Smooth muscle cell (in vitro differentiated cells): ENCODE measurements around the gene ACP1. TPM values are rescaled to one million over a fixed set of nuclear protein-coding genes. Genes with fewer than 3 reads are reported as not detected.

Source experiments
- DNase-seq: peaks from one replicate; lab custom pipeline; 2025; ENCODE audit not compliant: unreplicated experiment; lab: John Stamatoyannopoulos, UW
- H2AFZ ChIP-seq: fragments of 200-600 bp; sonication (generic); 2 replicates; pipeline ENCODE4 v1.6.0; 2016; ENCODE audit warnings: antibody characterized with exemption, low read depth, mild to moderate bottlenecking
- H3F3A ChIP-seq: fragments of 200-600 bp; sonication (generic); 2 replicates; pipeline ENCODE4 v1.6.0; 2017; ENCODE audit warnings: antibody characterized with exemption, low read depth
- H3K27ac ChIP-seq: fragments of 200-600 bp; sonication (generic); 2 replicates; pipeline ENCODE4 v1.5.1; 2016; ENCODE audit warnings: low read depth, mild to moderate bottlenecking
- H3K27me3 ChIP-seq: fragments of 200-600 bp; sonication (generic); 2 replicates; pipeline ENCODE4 v1.6.1; 2016; ENCODE audit warnings: low read depth, mild to moderate bottlenecking
- H3K36me3 ChIP-seq: fragments of 200-600 bp; sonication (generic); 2 replicates; pipeline ENCODE4 v1.5.1; 2016; ENCODE audit warnings: low read depth
- H3K4me1 ChIP-seq: fragments of 200-600 bp; sonication (generic); 2 replicates; pipeline ENCODE4 v1.5.1; 2016; ENCODE audit warnings: low read depth
- H3K4me2 ChIP-seq: fragments of 200-600 bp; sonication (generic); 2 replicates; pipeline ENCODE4 v1.6.0; 2016; ENCODE audit warnings: mild to moderate bottlenecking
- H3K4me3 ChIP-seq: fragments of 200-600 bp; sonication (generic); 2 replicates; pipeline ENCODE4 v1.5.1; 2016; ENCODE audit warnings: mild to moderate bottlenecking
- H3K79me2 ChIP-seq: fragments of 200-600 bp; sonication (generic); 2 replicates; pipeline ENCODE4 v1.6.0; 2016; ENCODE audit warnings: low read depth, mild to moderate bottlenecking
- H3K9ac ChIP-seq: fragments of 200-600 bp; sonication (generic); 2 replicates; pipeline ENCODE4 v1.6.0; 2016; ENCODE audit warnings: low read depth
- H3K9me3 ChIP-seq: fragments of 200-600 bp; sonication (generic); replicated peaks from 2 replicates; pipeline ENCODE4 v1.5.1; 2016; ENCODE audit warnings: low read depth
- H4K20me1 ChIP-seq: fragments of 200-600 bp; sonication (generic); 2 replicates; pipeline ENCODE4 v1.6.0; 2016; ENCODE audit warnings: low read depth
- WGBS: methylation state at CpG from one replicate; pipeline ENCODE4 v1.1.7; 2016; ENCODE audit warnings: low lambda C conversion rate; 5-methylcytosine and 5-hydroxymethylcytosine counted together
- polyA plus RNA-seq: library from polyadenylated mRNA; unstranded; fragments of >200 nt; fragmentation: Nextera tagmentation; extraction: Ambion mirVana; gene quantifications from 2 replicates; pipeline ENCODE4 v1.2.1, GENCODE V29; 2016
- total RNA-seq: library from RNA; depleted of rRNA; stranded (reverse); fragments of >200 nt; gene quantifications from 2 replicates; pipeline ENCODE4 v1.2.3, GENCODE V29; 2014
- TF ChIP-seq, protein P1 (sequence below): fragments of 200-600 bp; sonication (generic); IDR thresholded peaks from 2 replicates; pipeline ENCODE4 v1.5.1; 2017; ENCODE audit warnings: borderline replicate concordance, mild to moderate bottlenecking, antibody characterized with exemption; ENCODE audit not compliant: insufficient read depth, poor library complexity, severe bottlenecking

Gene ACP1
- total and polyA plus RNA-seq, 2 experiments from 2014 or later = 168 to 182 TPM

DNA sequence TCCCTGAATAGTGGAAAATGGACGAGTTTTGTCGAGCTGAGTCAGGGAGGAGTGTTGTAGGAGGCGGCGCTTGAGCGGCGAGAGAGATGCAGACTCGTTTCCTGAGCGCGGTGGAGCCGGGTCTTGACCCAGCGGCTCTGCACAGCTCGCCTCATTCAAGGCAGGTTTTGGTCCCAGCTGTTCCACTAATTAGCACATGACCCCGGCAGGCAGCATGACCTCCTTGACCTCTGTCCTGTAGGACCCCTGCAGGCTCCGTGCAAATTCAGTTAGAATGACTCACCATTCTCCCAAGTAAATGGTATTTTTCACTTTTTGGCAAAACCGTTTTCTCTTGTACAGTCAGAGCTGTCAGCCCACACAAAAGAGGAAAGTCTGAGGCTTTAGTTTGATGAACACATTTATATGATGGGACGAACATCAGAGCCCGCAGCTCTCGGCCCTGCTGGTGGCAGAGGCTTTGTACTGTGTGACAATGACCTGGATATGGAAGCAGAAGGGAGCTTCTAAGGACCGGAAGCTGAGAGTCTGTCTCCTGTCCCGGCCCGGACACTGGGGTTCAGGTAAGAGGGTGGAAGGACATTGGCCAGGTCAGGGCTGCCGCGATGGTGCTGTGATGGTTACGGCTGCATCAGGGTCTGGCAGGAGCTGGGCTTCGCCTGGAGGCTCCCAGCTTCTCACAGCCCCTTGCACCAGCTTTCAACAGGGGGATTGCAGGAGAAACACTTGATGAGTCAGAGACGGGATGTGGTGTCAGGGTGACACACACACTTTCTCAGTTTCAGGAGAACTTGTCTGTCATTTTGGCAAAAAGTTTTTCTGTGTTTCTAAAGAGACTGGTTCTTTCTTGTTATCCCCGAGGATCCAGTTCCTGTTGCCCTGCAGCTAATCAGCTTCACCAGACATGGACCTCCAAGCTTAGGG is 53.0 kb downstream of the ACP1 start:
- H3F3A ChIP-seq = no peaks in the 10 kb centered on the region
- TF ChIP-seq, protein P1, sequence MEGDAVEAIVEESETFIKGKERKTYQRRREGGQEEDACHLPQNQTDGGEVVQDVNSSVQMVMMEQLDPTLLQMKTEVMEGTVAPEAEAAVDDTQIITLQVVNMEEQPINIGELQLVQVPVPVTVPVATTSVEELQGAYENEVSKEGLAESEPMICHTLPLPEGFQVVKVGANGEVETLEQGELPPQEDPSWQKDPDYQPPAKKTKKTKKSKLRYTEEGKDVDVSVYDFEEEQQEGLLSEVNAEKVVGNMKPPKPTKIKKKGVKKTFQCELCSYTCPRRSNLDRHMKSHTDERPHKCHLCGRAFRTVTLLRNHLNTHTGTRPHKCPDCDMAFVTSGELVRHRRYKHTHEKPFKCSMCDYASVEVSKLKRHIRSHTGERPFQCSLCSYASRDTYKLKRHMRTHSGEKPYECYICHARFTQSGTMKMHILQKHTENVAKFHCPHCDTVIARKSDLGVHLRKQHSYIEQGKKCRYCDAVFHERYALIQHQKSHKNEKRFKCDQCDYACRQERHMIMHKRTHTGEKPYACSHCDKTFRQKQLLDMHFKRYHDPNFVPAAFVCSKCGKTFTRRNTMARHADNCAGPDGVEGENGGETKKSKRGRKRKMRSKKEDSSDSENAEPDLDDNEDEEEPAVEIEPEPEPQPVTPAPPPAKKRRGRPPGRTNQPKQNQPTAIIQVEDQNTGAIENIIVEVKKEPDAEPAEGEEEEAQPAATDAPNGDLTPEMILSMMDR = no peak
- no peak overlapping the region for H3K9ac ChIP-seq
- peak overlapping the region; percentile 24 for H3K27ac ChIP-seq
- WGBS = 73% methylated on average over 27 of the region's 27 CpGs
- no peaks in the 10 kb centered on the region for H3K4me1 ChIP-seq
- H3K36me3 ChIP-seq = no peaks in the 10 kb centered on the region
- H3K27me3 ChIP-seq = no peaks in the 10 kb centered on the region
- no peaks in the 10 kb centered on the region for H3K9me3 ChIP-seq
- H3K4me2 ChIP-seq = no peak overlapping the region
- H2AFZ ChIP-seq = no peak overlapping the region
- H3K4me3 ChIP-seq = no peak overlapping the region
- DNase-seq = no peak
- H3K79me2 ChIP-seq = no peaks in the 10 kb centered on the region
- H4K20me1 ChIP-seq = no peaks in the 10 kb centered on the region

DNA sequence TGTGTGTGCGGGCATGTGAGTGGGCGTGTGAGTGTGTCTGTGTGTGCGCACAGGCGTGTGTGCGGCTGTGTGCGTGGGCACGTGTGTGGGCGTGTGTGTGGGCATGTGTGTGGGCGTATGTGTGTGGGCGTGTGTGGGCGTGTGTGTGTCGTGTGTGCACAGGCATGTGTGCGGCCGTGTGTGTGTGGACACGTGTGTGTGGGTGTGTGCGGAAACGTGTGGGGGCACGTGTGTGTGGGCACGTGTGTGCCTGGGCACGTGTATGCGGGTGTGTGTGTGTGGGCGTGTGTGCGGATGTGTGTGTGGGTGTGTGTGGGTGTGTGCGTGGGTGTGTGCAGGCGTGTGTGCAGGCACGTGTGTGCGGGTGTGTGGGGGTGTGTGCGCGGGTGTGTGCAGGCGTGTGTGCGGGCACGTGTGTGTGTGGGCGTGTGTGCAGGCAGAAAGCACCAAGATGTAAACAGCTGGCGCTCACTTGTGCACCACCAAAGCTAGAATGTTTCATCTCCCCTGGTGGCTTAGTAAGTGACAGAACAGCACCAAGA is 54.4 kb downstream of the ACP1 start:
- DNase-seq = no peak
- no peaks in the 10 kb centered on the region for H3F3A ChIP-seq
- H3K4me2 ChIP-seq = no peak overlapping the region
- H4K20me1 ChIP-seq = no peaks in the 10 kb centered on the region
- no peak overlapping the region for H3K27ac ChIP-seq
- H3K9me3 ChIP-seq = no peaks in the 10 kb centered on the region
- TF ChIP-seq, protein P1 = no peak
- H3K36me3 ChIP-seq = no peaks in the 10 kb centered on the region
- H2AFZ ChIP-seq = no peak overlapping the region
- 91% methylated on average over 16 of the region's 34 CpGs for WGBS
- no peaks in the 10 kb centered on the region for H3K4me1 ChIP-seq
- no peak overlapping the region for H3K4me3 ChIP-seq
- H3K79me2 ChIP-seq = no peaks in the 10 kb centered on the region
- H3K27me3 ChIP-seq = no peaks in the 10 kb centered on the region
- H3K9ac ChIP-seq = no peak overlapping the region

DNA sequence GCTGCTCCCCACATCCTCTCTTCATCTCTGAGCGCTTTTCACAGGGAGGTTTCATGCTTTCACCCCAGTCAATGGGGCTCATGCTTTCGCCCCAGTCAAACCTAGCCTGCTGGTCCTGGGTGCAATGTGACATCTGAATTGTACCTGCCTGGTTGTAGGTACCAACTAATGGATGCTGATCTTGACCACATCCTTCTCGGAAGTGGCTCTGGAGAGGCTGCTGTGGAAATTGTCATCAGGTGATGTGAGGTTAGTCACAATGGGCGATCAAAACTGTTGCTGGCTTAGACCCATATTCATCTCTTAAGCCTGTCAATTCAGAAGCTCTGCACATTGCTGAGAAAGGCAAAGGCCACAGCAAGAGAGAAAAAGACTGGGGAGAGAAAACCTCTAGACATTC is 55.8 kb downstream of the ACP1 start:
- no peak overlapping the region for H3K4me2 ChIP-seq
- WGBS = 88% methylated on average over 4 of the region's 4 CpGs
- no peak overlapping the region for H3K27ac ChIP-seq

More for the DNA sequence above, 55.8 kb downstream of the ACP1 start:
- H3K9me3 ChIP-seq = no peaks in the 10 kb centered on the region
- no peaks in the 10 kb centered on the region for H3K79me2 ChIP-seq
- no peaks in the 10 kb centered on the region for H3K4me1 ChIP-seq
- H2AFZ ChIP-seq = no peak overlapping the region
- no peaks in the 10 kb centered on the region for H4K20me1 ChIP-seq
- no peaks in the 10 kb centered on the region for H3K36me3 ChIP-seq
- no peak overlapping the region for H3K4me3 ChIP-seq
- TF ChIP-seq, protein P1 = no peak
- no peak for DNase-seq
- H3F3A ChIP-seq = no peaks in the 10 kb centered on the region
- H3K9ac ChIP-seq = no peak overlapping the region
- H3K27me3 ChIP-seq = no peaks in the 10 kb centered on the region
